DMS153 treated with DMSO at 0.1 percent for 48 hours (cell line): ENCODE measurements around the gene PRKCE.
"Not testable (repeated sequence)": the region's sequence is repeated elsewhere in the genome, so short reads cannot be mapped to it uniquely, and the experiment has no call there.

Experiments used
- DNase-seq: peaks from one replicate; lab custom pipeline; 2025; ENCODE audit not compliant: unreplicated experiment; lab: John Stamatoyannopoulos, UW

The PRKCE gene

GRCh38 chr2:45883603-45884000 lies 232.1 kb downstream of the PRKCE start:
- DNase-seq = no peak

DNA sequence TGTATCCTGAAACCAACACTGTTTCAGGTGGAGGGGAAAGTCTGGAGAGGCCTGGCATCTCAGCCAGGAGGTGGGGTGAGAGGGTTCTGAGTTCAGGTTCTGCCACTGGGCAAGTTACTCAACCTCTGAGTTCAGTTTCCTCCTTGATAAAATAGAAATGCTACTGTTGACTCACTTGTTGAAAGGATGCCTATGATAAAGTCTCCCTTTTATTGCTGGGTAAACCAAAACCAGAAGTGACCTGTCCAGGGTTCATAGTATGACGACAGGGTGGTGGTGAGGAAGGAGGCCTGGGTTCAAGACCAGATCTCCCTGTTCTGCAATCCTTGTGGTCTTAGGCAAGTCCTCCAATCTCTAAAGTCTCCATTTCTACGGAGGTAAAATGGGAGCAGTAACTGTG lies 232.7 kb downstream of the PRKCE start:
- DNase-seq = no peak

GRCh38 chr2:45885171-45885621 lies 233.7 kb downstream of the PRKCE start:
- DNase-seq = no peak

GRCh38 chr2:45886171-45886663 lies 234.7 kb downstream of the PRKCE start:
- DNase-seq = no peak

DNA sequence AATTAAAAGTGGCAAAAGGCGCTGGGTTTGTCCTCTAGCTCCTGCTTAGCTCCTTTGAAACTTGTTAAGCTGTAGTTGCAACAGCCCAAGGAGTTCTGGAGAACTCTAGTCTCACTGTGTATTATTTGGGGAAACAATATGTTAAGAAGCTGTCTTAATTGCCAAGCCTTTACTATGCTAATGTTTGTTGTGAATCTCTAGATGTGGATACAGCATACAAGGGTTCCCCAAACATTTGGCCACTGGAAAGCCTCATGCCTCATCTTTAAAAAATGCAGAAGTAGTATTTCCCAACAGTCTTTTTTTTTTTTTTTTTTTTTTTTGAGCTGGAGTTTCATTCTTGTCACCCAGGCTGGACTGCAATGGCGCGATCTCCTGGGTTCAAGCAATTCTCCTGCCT lies 236.7 kb downstream of the PRKCE start:
- no peak for DNase-seq

DNA sequence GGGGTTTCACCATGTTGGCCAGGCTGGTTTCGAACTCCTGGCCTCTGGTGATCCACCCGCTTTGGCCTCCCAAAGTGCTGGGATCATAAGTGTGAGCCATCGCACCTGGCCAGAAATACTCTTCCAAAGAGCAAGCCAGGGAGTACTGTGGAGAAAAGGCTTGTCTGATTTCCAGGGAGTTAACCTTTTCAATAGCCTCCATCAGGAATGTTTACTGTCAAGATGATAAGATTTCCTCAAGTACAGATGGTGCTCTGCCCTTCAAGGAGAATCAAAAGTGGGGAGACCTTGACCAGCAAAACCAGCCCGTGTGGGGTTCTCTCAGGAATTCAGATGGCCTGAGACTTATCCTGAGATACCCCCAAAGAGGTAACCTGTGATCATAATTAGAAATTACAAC lies 237.2 kb downstream of the PRKCE start:
- no peak for DNase-seq

- no peak for DNase-seq
Observed at GRCh38 chr2:45889053-45889452, 237.6 kb downstream of the PRKCE start.

GRCh38 chr2:45889620-45890370 lies 238.3 kb downstream of the PRKCE start:
- no peak for DNase-seq

DNA sequence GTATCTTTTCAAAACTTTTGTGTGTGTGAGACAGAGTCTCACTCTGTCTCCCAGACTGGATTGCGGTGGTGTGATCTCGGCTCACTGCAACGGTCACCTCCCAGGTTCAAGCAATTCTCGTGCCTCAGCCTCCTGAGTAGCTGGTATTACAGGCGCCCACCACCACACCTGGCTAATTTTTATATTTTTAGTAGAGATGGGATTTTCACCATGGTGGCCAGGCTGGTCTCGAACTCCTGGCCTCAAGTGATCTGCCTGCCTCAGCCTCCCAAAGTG lies 238.8 kb downstream of the PRKCE start:
- not testable (repeated sequence) for DNase-seq

GRCh38 chr2:45890819-45891218 lies 239.3 kb downstream of the PRKCE start:
- DNase-seq = no peak

- no peak for DNase-seq
Observed at GRCh38 chr2:45891719-45892424, 240.4 kb downstream of the PRKCE start.

- DNase-seq = peak; percentile 53
Observed at GRCh38 chr2:45892425-45892745, 240.9 kb downstream of the PRKCE start.

DNA sequence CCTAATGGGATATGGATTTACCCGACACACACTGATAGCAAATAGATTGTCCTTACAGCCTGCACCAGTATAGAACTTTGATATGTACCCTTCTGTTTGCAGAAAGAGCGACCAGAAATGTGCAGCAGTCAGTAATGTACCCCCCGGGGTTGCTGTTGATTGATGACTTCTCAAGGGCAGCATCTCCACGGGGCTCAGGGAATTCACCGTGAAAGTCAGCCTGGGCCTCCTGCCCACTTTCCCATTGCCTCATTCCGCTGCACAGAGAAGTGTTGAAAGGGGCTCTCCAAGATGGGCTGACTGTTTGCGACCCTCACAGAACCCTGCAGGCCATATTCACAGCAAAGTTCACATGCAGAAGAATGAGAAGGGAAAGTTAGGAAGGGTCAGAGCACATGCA lies 241.3 kb downstream of the PRKCE start:
- no peak for DNase-seq

DNA sequence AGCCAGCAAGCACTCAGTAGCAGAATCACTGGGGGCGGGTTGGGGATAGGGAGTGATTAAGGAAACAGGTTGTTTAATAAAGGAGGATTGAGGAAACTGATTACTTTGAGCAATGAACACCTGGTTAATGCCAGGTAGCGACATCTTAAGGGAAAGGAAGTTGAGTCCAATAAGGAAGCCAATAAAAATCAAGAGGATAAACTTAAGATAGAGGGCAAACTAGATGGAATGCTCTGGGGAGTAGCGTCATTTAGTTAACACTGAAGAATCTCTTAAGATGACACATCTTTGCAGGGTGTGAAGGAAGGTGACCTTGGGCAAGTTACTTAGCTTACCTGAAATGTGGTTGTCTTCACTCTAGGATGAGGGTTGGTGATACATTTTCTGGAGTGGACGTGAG lies 242.7 kb downstream of the PRKCE start:
- DNase-seq = no peak

DNA sequence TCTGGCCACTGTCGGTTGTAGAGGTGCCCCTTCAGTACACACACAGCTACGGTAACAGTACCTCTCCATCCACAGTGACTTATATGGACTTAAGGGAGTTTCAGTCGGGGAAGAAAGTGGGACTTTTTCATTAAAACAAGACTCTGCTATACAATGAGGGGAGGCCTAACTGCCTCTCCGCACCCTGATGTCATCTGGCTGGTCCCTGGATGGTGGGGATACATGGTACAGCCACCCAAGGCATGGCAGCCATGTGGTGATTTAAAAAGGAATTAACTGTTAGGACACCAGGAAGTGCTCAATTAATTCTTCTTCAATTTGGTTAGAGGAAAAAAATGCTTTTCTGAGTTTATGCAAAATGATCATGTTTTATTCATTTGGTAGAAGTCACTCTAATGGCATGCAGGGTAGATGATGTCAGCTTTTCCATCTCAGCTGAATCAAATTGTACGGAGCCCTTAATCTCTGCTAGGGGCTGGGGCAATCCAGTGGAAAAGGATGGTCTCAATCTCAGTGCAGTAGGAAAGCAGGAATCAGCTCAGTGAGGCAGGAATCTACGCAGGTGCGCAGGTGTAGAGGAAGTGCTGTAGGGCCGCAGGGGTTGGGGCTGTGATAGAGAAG lies 243.9 kb downstream of the PRKCE start:
- no peak for DNase-seq

DNA sequence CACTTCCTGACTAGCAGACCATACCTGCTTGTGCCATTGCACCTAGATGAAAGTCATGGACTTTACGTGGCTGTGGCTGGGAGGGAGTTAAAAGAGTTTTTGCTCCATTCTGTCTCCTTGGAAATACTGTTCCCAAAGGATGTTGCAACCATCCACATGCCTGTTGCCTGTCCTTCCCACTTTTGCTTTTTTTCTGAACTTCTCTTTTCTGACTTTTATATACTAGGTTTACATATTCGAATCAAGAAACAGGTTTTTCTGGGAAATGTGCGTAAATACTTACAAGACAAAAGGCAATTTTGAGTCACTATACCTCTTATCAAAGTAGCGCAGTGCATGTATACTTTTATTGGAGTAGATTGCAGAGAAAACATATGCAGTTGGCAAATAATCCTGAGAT lies 244.8 kb downstream of the PRKCE start:
- no peak for DNase-seq

- DNase-seq = no peak
Observed at GRCh38 chr2:45897842-45898241, 246.4 kb downstream of the PRKCE start.

DNA sequence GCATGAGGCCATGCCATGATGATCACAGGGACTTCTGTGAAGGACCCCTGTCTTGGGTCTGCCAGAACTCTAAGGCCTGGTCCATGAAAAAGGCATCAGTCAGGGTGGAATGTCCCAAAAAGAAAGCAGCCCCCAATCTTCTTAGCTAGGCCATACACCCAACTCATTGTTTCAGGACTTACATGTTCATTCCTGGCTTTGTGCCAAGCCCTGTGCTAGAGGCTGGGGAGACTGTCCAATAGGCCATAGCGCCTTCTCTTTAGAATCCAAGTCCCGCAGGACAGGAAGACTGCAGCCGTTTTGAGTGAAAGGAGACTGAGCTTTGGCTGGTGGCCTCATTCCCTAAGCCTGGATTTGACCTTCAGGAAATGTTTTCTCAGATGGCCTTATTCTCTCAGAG lies 247.3 kb downstream of the PRKCE start:
- DNase-seq = no peak

DNA sequence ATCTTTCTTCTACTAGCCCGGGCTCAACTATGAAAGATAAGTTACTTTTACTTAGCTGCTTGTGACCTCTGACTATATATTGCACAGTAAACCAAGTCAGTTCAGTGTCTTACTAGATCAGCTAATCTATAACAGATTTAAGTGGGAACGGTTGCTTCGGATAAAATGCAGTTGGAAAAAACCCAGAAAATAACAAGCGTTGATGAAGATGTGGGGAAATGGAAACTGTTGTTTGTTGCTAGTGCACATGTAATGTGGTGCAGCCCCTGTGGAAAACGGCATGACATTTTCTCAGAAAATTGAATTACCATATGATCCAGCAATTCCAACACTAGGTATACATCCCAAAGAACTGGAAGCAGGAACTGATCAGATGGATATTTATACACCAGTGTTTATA lies 248.5 kb downstream of the PRKCE start:
- no peak for DNase-seq

- DNase-seq = no peak
Observed at GRCh38 chr2:45901468-45902032, 250.1 kb downstream of the PRKCE start.

- DNase-seq = no peak
Observed at GRCh38 chr2:45902380-45902779, 250.9 kb downstream of the PRKCE start.

GRCh38 chr2:45902781-45903375 lies 251.4 kb downstream of the PRKCE start:
- no peak for DNase-seq
